T-helper 2 cell treated with Interferon-gamma antibody and Interleukin-4, amounts not matched to agents 5 μg/mL and 100 μg/mL, for 36 hours (primary cell): ENCODE data around the gene EXOC4.
"Not testable (repeated sequence)": the region's sequence is repeated elsewhere in the genome, so short reads cannot be mapped to it uniquely, and the experiment has no call there.

Experiments used
- DNase-seq: peaks from one replicate; pipeline ENCODE4 v3.0.0; 2021; ENCODE audit warnings: low spot score
- H3K27ac Mint-ChIP-seq: one replicate; pipeline ENCODE4 v1.8.0; 2021; ENCODE audit warnings: mild to moderate bottlenecking, mixed read lengths
- H3K27me3 Mint-ChIP-seq: one replicate; pipeline ENCODE4 v1.8.0; 2021; ENCODE audit warnings: low read depth, mixed read lengths
- H3K36me3 Mint-ChIP-seq: one replicate; pipeline ENCODE4 v1.8.0; 2021; ENCODE audit warnings: low read depth, mixed read lengths
- H3K4me1 Mint-ChIP-seq: one replicate; pipeline ENCODE4 v1.8.0; 2021; ENCODE audit warnings: low read depth, mixed read lengths
- H3K4me3 Mint-ChIP-seq: one replicate; pipeline ENCODE4 v1.8.0; 2022; ENCODE audit warnings: mild to moderate bottlenecking, moderate library complexity, mixed read lengths
- H3K9me3 Mint-ChIP-seq: one replicate; pipeline ENCODE4 v1.8.0; 2021; ENCODE audit warnings: mixed read lengths

Gene EXOC4

GRCh38 chr7:134071355-134072331 lies 818.8 kb downstream of the EXOC4 start:
- H3K27me3 Mint-ChIP-seq, result no peaks in the 10 kb centered on the region
- peaks cover 1% of the 10 kb centered on the region for H3K36me3 Mint-ChIP-seq
- no peak overlapping the region for H3K4me3 Mint-ChIP-seq
- peaks cover 6% of the 10 kb centered on the region for H3K9me3 Mint-ChIP-seq
- DNase-seq, result no peak
- H3K4me1 Mint-ChIP-seq, result no peaks in the 10 kb centered on the region
- no peak overlapping the region for H3K27ac Mint-ChIP-seq

GRCh38 chr7:134073276-134073675 lies 820.4 kb downstream of the EXOC4 start:
- no peaks in the 10 kb centered on the region for H3K27me3 Mint-ChIP-seq
- peaks cover 1% of the 10 kb centered on the region for H3K36me3 Mint-ChIP-seq
- H3K4me1 Mint-ChIP-seq, result no peaks in the 10 kb centered on the region
- H3K9me3 Mint-ChIP-seq, result peaks cover 9% of the 10 kb centered on the region
- no peak for DNase-seq
- no peak overlapping the region for H3K4me3 Mint-ChIP-seq
- no peak overlapping the region for H3K27ac Mint-ChIP-seq

GRCh38 chr7:134075799-134076198 lies 822.9 kb downstream of the EXOC4 start:
- Mint-ChIP-seq H3K27me3 (no peaks in the 10 kb centered on the region), H3K4me3 (no peak overlapping the region), H3K36me3 (peaks cover 1% of the 10 kb centered on the region), H3K27ac (no peak overlapping the region), H3K9me3 (peaks cover 9% of the 10 kb centered on the region), H3K4me1 (no peaks in the 10 kb centered on the region)
- no peak for DNase-seq

GRCh38 chr7:134077560-134077959 lies 824.7 kb downstream of the EXOC4 start:
- H3K27ac Mint-ChIP-seq, H3K4me1 Mint-ChIP-seq, H3K36me3 Mint-ChIP-seq, H3K4me3 Mint-ChIP-seq, DNase-seq, H3K27me3 Mint-ChIP-seq: not testable (repeated sequence)
- H3K9me3 Mint-ChIP-seq, result peaks cover 14% of the 10 kb centered on the region

- Mint-ChIP-seq H3K27me3 (no peaks in the 10 kb centered on the region), H3K4me1 (no peaks in the 10 kb centered on the region), H3K4me3 (no peak overlapping the region), H3K9me3 (peaks cover 14% of the 10 kb centered on the region), H3K36me3 (peaks cover 1% of the 10 kb centered on the region), H3K27ac (no peak overlapping the region)
- no peak for DNase-seq
These were observed 826.1 kb downstream of the EXOC4 start for GRCh38 chr7:134078991-134079390.

- Mint-ChIP-seq H3K36me3 (no peaks in the 10 kb centered on the region), H3K27me3 (no peaks in the 10 kb centered on the region), H3K9me3 (peaks cover 11% of the 10 kb centered on the region), H3K4me1 (no peaks in the 10 kb centered on the region), H3K4me3 (no peak overlapping the region), H3K27ac (no peak overlapping the region)
- DNase-seq, result no peak
These were observed 828.8 kb downstream of the EXOC4 start for GRCh38 chr7:134081695-134082094.

GRCh38 chr7:134083766-134084487 lies 831.0 kb downstream of the EXOC4 start:
- Mint-ChIP-seq H3K4me3 (no peak overlapping the region), H3K9me3 (peaks cover 26% of the 10 kb centered on the region), H3K36me3 (no peaks in the 10 kb centered on the region), H3K27me3 (no peaks in the 10 kb centered on the region), H3K27ac (no peak overlapping the region), H3K4me1 (no peaks in the 10 kb centered on the region)
- no peak for DNase-seq

- Mint-ChIP-seq H3K27me3 (no peaks in the 10 kb centered on the region), H3K9me3 (peaks cover 33% of the 10 kb centered on the region), H3K27ac (no peak overlapping the region), H3K4me3 (no peak overlapping the region), H3K36me3 (no peaks in the 10 kb centered on the region), H3K4me1 (no peaks in the 10 kb centered on the region)
- DNase-seq, result no peak
These were observed 831.7 kb downstream of the EXOC4 start for GRCh38 chr7:134084488-134085144.

GRCh38 chr7:134085311-134085710 lies 832.4 kb downstream of the EXOC4 start:
- Mint-ChIP-seq H3K27me3 (no peaks in the 10 kb centered on the region), H3K4me1 (no peaks in the 10 kb centered on the region), H3K27ac (no peak overlapping the region), H3K9me3 (peaks cover 40% of the 10 kb centered on the region), H3K4me3 (no peak overlapping the region), H3K36me3 (no peaks in the 10 kb centered on the region)
- DNase-seq, result no peak

GRCh38 chr7:134086998-134087735 lies 834.3 kb downstream of the EXOC4 start:
- Mint-ChIP-seq H3K9me3 (peaks cover 42% of the 10 kb centered on the region), H3K36me3 (no peaks in the 10 kb centered on the region), H3K27me3 (no peaks in the 10 kb centered on the region), H3K4me1 (no peaks in the 10 kb centered on the region), H3K27ac (no peak overlapping the region), H3K4me3 (no peak overlapping the region)
- DNase-seq, result no peak

GRCh38 chr7:134088199-134088598 lies 835.3 kb downstream of the EXOC4 start:
- Mint-ChIP-seq H3K4me3 (no peak overlapping the region), H3K4me1 (no peaks in the 10 kb centered on the region), H3K9me3 (peaks cover 46% of the 10 kb centered on the region), H3K27ac (no peak overlapping the region), H3K27me3 (no peaks in the 10 kb centered on the region), H3K36me3 (no peaks in the 10 kb centered on the region)
- DNase-seq, result no peak

GRCh38 chr7:134089446-134089845 lies 836.6 kb downstream of the EXOC4 start:
- no peak for DNase-seq
- Mint-ChIP-seq H3K4me1 (no peaks in the 10 kb centered on the region), H3K9me3 (peaks cover 47% of the 10 kb centered on the region), H3K36me3 (no peaks in the 10 kb centered on the region), H3K4me3 (no peak overlapping the region), H3K27me3 (no peaks in the 10 kb centered on the region), H3K27ac (no peak overlapping the region)

- Mint-ChIP-seq H3K4me1 (no peaks in the 10 kb centered on the region), H3K4me3 (no peak overlapping the region), H3K27ac (no peak overlapping the region), H3K9me3 (peaks cover 2% of the 10 kb centered on the region), H3K27me3 (no peaks in the 10 kb centered on the region), H3K36me3 (no peaks in the 10 kb centered on the region)
- no peak for DNase-seq
These were observed 845.2 kb downstream of the EXOC4 start for GRCh38 chr7:134098072-134098471.
